Measurements from ENCODE around the gene TENM4.

- TF ChIP-seq POLR2AphosphoS5 (IDR thresholded peaks at IDR 0.05; ENCODE audit: borderline replicate concordance, low read depth, low read length) (no peak), EZH2 (IDR thresholded peaks at IDR 0.05) (no peak), FOXP2 (optimal IDR thresholded peaks at IDR 0.05; ENCODE audit: control extremely low read depth, extremely low read length, insufficient read depth) (no peak)
Observed at GRCh38 chr11:79400206-79400605, 40.6 kb downstream of the TENM4 start.
